HepG2 (cell line): ENCODE results near the gene HDLBP. TPM values are rescaled to one million over a fixed set of nuclear protein-coding genes. Genes with fewer than 3 reads are reported as not detected.

ENCODE experiments used
- BCL6 ChIP-seq: IDR thresholded peaks from 2 replicates; pipeline ENCODE4 v1.6.1; 2016; ENCODE audit warnings: missing genetic modification reagents, missing compliant biosample characterization
- KMT2A ChIP-seq: sonication (generic); formaldehyde crosslinking; IDR thresholded peaks from 2 replicates; pipeline ENCODE4 v1.4.0; 2020; ENCODE audit warnings: missing genetic modification reagents
- MXD3 ChIP-seq: IDR thresholded peaks from 2 replicates; pipeline ENCODE4 v1.6.1; 2016; ENCODE audit warnings: mild to moderate bottlenecking, missing biosample characterization, missing genetic modification reagents
- RFX3 ChIP-seq: IDR thresholded peaks from 2 replicates; pipeline ENCODE4 v1.6.1; 2016; ENCODE audit warnings: missing biosample characterization, missing genetic modification reagents
- SP140L ChIP-seq: sonication (generic); formaldehyde crosslinking; IDR thresholded peaks from 2 replicates; pipeline ENCODE4 v1.4.0; 2020; ENCODE audit warnings: missing genetic modification reagents, borderline replicate concordance
- TEAD2 ChIP-seq: sonication (generic); formaldehyde crosslinking; IDR thresholded peaks from 2 replicates; pipeline ENCODE4 v1.9.0; 2021; ENCODE audit warnings: missing genetic modification reagents
- TFDP1 ChIP-seq: IDR thresholded peaks from 2 replicates; pipeline ENCODE4 v1.6.1; 2016; ENCODE audit warnings: missing compliant biosample characterization, missing genetic modification reagents, borderline replicate concordance
- ZBTB14 ChIP-seq: sonication (generic); formaldehyde crosslinking; IDR thresholded peaks from 2 replicates; pipeline ENCODE4 v1.4.0; 2020; ENCODE audit warnings: missing genetic modification reagents
- ZFAT ChIP-seq: sonication (generic); formaldehyde crosslinking; conservative IDR thresholded peaks from 2 replicates; pipeline ENCODE4 v1.8.1; 2023; ENCODE audit warnings: missing genetic modification reagents, inconsistent platforms
- ZFYVE20 ChIP-seq: sonication (generic); formaldehyde crosslinking; IDR thresholded peaks from 2 replicates; pipeline ENCODE4 v1.8.0; 2023; ENCODE audit warnings: low read depth, mild to moderate bottlenecking, moderate library complexity, missing genetic modification reagents, borderline replicate concordance
- ZNF124 ChIP-seq: sonication (generic); formaldehyde crosslinking; IDR thresholded peaks from 2 replicates; pipeline ENCODE4 v1.4.0; 2020; ENCODE audit warnings: missing genetic modification reagents
- ZNF383 ChIP-seq: sonication (generic); formaldehyde crosslinking; IDR thresholded peaks from 2 replicates; pipeline ENCODE4 v1.4.0; 2020; ENCODE audit warnings: missing genetic modification reagents, mild to moderate bottlenecking, borderline replicate concordance
- ZNF431 ChIP-seq: sonication (generic); formaldehyde crosslinking; IDR thresholded peaks from 2 replicates; pipeline ENCODE4 v1.9.0; 2022; ENCODE audit warnings: missing genetic modification reagents, low read depth, mild to moderate bottlenecking, borderline replicate concordance
- ZNF451 ChIP-seq: sonication (generic); formaldehyde crosslinking; IDR thresholded peaks from 2 replicates; pipeline ENCODE4 v1.5.0; 2020; ENCODE audit warnings: mild to moderate bottlenecking, missing genetic modification reagents
- ZNF580 ChIP-seq: IDR thresholded peaks from 2 replicates; pipeline ENCODE4 v1.6.1; 2016; ENCODE audit warnings: low read depth, borderline replicate concordance
- ZNF780A ChIP-seq: sonication (generic); formaldehyde crosslinking; IDR thresholded peaks from 2 replicates; pipeline ENCODE4 v1.8.0; 2022; ENCODE audit warnings: mild to moderate bottlenecking, missing genetic modification reagents, moderate library complexity
- polyA plus RNA-seq, 8 experiments: library from polyadenylated mRNA; depleted of rRNA in 3 of 8; stranded (reverse) in 7 of 8; unstranded in 1 of 8; fragments of >200 nt; fragmentation: Illumina TruSeq in 4 of 8; extraction: Trizol in 4 of 8; gene quantifications; 2 replicates each; pipeline versions ENCODE4 v1.2.1 to v1.2.3, GENCODE V29; 2011 to 2016; ENCODE audit warnings: low read depth in 4 of 8, missing spikeins in 1 of 8, mixed read lengths in 1 of 8; ENCODE audit not compliant: insufficient read depth in 1 of 8
- total RNA-seq, 5 experiments: library from RNA; depleted of rRNA; stranded (reverse); fragments of >200 nt; fragmentation: Illumina TruSeq; extraction: Trizol; gene quantifications; 2 replicates each; pipeline ENCODE4 v1.2.3, GENCODE V29; 2016; ENCODE audit warnings: low read depth in 1 of 5
- TF ChIP-seq, protein P1 (sequence below): sonication (generic); formaldehyde crosslinking; IDR thresholded peaks from 2 replicates; pipeline ENCODE4 v1.5.1; 2020; ENCODE audit warnings: mild to moderate bottlenecking, moderate library complexity, missing genetic modification reagents
- TF ChIP-seq, protein P2 (sequence below): sonication (generic); formaldehyde crosslinking; IDR thresholded peaks from 2 replicates; pipeline ENCODE4 v1.5.1; 2020; ENCODE audit warnings: mild to moderate bottlenecking, missing genetic modification reagents, moderate library complexity
- TF ChIP-seq, protein P3 (sequence below), 2 experiments: fragments of 450-650 bp in 1 of 2; sonication (generic) in 1 of 2; formaldehyde crosslinking; IDR thresholded peaks; 2 replicates each; pipeline versions ENCODE4 v1.5.0 to v1.8.0; 2020 to 2022; ENCODE audit warnings: mild to moderate bottlenecking in 1 of 2, missing genetic modification reagents in 1 of 2

HDLBP gene
- total and polyA plus RNA-seq, 2 of the 13 experiments (the other 11 are each of a cell fraction or from before 2014, with no cell fraction given) = 464 to 707 TPM

- TF ChIP-seq, protein P1, sequence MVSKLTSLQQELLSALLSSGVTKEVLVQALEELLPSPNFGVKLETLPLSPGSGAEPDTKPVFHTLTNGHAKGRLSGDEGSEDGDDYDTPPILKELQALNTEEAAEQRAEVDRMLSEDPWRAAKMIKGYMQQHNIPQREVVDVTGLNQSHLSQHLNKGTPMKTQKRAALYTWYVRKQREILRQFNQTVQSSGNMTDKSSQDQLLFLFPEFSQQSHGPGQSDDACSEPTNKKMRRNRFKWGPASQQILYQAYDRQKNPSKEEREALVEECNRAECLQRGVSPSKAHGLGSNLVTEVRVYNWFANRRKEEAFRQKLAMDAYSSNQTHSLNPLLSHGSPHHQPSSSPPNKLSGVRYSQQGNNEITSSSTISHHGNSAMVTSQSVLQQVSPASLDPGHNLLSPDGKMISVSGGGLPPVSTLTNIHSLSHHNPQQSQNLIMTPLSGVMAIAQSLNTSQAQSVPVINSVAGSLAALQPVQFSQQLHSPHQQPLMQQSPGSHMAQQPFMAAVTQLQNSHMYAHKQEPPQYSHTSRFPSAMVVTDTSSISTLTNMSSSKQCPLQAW (CRISPR knock-in tag) = 0 out of 2 replicates have a peak, but pooled peaks have one; percentile 38
- TF ChIP-seq ZNF431 (CRISPR knock-in tag) = no peak
- TF ChIP-seq BCL6 (CRISPR knock-in tag) = peak; percentile 26; the same call in 1 of the 2 replicates
- no peak for TF ChIP-seq ZNF451 (CRISPR knock-in tag)
- no peak; the same call in 1 of the 2 replicates for TF ChIP-seq MXD3 (CRISPR knock-in tag)
- no peak for TF ChIP-seq ZNF780A (CRISPR knock-in tag)
- TF ChIP-seq, protein P2, sequence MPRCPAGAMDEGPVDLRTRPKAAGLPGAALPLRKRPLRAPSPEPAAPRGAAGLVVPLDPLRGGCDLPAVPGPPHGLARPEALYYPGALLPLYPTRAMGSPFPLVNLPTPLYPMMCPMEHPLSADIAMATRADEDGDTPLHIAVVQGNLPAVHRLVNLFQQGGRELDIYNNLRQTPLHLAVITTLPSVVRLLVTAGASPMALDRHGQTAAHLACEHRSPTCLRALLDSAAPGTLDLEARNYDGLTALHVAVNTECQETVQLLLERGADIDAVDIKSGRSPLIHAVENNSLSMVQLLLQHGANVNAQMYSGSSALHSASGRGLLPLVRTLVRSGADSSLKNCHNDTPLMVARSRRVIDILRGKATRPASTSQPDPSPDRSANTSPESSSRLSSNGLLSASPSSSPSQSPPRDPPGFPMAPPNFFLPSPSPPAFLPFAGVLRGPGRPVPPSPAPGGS (CRISPR knock-in tag) = 0 out of 2 replicates have a peak, but pooled peaks have one; percentile 33
- TF ChIP-seq TEAD2 (CRISPR knock-in tag) = no peak
- TF ChIP-seq TFDP1 (CRISPR knock-in tag) = peak; percentile 54; the same call in 1 of the 2 replicates
- TF ChIP-seq, protein P3, sequence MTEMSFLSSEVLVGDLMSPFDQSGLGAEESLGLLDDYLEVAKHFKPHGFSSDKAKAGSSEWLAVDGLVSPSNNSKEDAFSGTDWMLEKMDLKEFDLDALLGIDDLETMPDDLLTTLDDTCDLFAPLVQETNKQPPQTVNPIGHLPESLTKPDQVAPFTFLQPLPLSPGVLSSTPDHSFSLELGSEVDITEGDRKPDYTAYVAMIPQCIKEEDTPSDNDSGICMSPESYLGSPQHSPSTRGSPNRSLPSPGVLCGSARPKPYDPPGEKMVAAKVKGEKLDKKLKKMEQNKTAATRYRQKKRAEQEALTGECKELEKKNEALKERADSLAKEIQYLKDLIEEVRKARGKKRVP (CRISPR knock-in tag; IDR thresholded peaks at IDR 0.05) = no peak
- TF ChIP-seq SP140L (CRISPR knock-in tag) = no peak
- TF ChIP-seq ZNF580 (CRISPR knock-in tag) = no peak
- TF ChIP-seq KMT2A = peak; percentile 63
- TF ChIP-seq ZBTB14 (CRISPR knock-in tag) = no peak
- no peak for TF ChIP-seq ZNF124 (CRISPR knock-in tag)
- 0 out of 2 replicates have a peak, but pooled peaks have one; percentile 48 for TF ChIP-seq ZFAT
- no peak for TF ChIP-seq RFX3 (CRISPR knock-in tag)
- no peak for TF ChIP-seq ZFYVE20 (CRISPR knock-in tag)
- TF ChIP-seq ZNF383 = no peak
Measured at GRCh38 chr2:241271706-241272302, 43.7 kb downstream of the HDLBP start (continued).
